ENCODE results near the gene PRB2. TPM values are rescaled to one million over a fixed set of nuclear protein-coding genes. Genes with fewer than 3 reads are reported as not detected.

The PRB2 gene
- total RNA-seq, result not detected in 2 replicates

GRCh38 chr12:11395467-11395866, at the start of gene PRB2:
PRB2 (minus strand) TSS chr12:11395567; CDS start chr12:11395529, 38 bp downstream.

Other genes starting within 250 kb of the PRB2 start
- gene SMIM10L1, start 224.4 kb downstream of the PRB2 start, total RNA-seq, result 3.6 and 5.2 TPM in 2 replicates
- gene TAS2R42, start 208.6 kb downstream of the PRB2 start, total RNA-seq, result not detected in 2 replicates
- not detected in 2 replicates for gene PRB3, start 125.9 kb downstream of the PRB2 start, total RNA-seq
- gene PRB4, start 85.1 kb downstream of the PRB2 start, total RNA-seq, result not detected in 2 replicates